Ectodermal cell (in vitro differentiated cells): ENCODE data around the gene CSGALNACT2.

Source experiments
- H3K27ac ChIP-seq: 2 replicates; pipeline ENCODE4 v1.7.0; 2013; ENCODE audit warnings: mild to moderate bottlenecking, low read depth, low read length; ENCODE audit not compliant: insufficient read depth, poor library complexity, severe bottlenecking
- H3K27me3 ChIP-seq: 2 replicates; pipeline ENCODE4 v1.7.0; 2013; ENCODE audit warnings: mild to moderate bottlenecking, low read length; ENCODE audit not compliant: insufficient read depth, control insufficient read depth, poor library complexity, severe bottlenecking
- H3K36me3 ChIP-seq: one replicate; pipeline ENCODE4 v1.7.0; 2013; ENCODE audit warnings: low read length; ENCODE audit not compliant: control insufficient read depth, insufficient read depth
- H3K4me1 ChIP-seq: one replicate; pipeline ENCODE4 v1.7.0; 2013; ENCODE audit warnings: low read length; ENCODE audit not compliant: control insufficient read depth, insufficient read depth
- H3K4me3 ChIP-seq: 2 replicates; pipeline ENCODE4 v1.7.0; 2013; ENCODE audit warnings: low read depth, low read length, control low read depth; ENCODE audit not compliant: insufficient read depth
- H3K9me3 ChIP-seq: 2 replicates; pipeline ENCODE4 v1.7.0; 2013; ENCODE audit warnings: mild to moderate bottlenecking, low read length, moderate library complexity; ENCODE audit not compliant: control insufficient read depth
- WGBS, 2 experiments: methylation state at CpG; one replicate each; pipeline ENCODE4 v1.1.7; 2013; ENCODE audit warnings: missing lambda C conversion rate in 2 of 2; 5-methylcytosine and 5-hydroxymethylcytosine counted together

The CSGALNACT2 gene

GRCh38 chr10:43221419-43222209 is 83.4 kb downstream of the CSGALNACT2 start:
- WGBS, 2 experiments: 78 to 79% methylated on average over 19 of the region's 19 CpGs
- peaks cover 6% of the 10 kb centered on the region for H3K4me1 ChIP-seq
- no peak overlapping the region for H3K4me3 ChIP-seq
- H3K36me3 ChIP-seq: no peaks in the 10 kb centered on the region
- no peaks in the 10 kb centered on the region for H3K9me3 ChIP-seq
- H3K27me3 ChIP-seq: no peaks in the 10 kb centered on the region
- H3K27ac ChIP-seq: no peak overlapping the region

- Histone ChIP-seq H3K9me3 (no peaks in the 10 kb centered on the region), H3K36me3 (no peaks in the 10 kb centered on the region), H3K4me1 (peaks cover 6% of the 10 kb centered on the region), H3K27ac (no peak overlapping the region), H3K27me3 (peaks cover 4% of the 10 kb centered on the region), H3K4me3 (no peak overlapping the region)
- WGBS, 2 experiments: 84 to 95% methylated on average over 4 of the region's 4 CpGs
These were observed 84.0 kb downstream of the CSGALNACT2 start for GRCh38 chr10:43222210-43222720.

GRCh38 chr10:43223056-43223455 is 84.8 kb downstream of the CSGALNACT2 start:
- H3K27ac ChIP-seq: no peak overlapping the region
- H3K36me3 ChIP-seq: no peaks in the 10 kb centered on the region
- H3K4me3 ChIP-seq: no peak overlapping the region
- H3K9me3 ChIP-seq: no peaks in the 10 kb centered on the region
- H3K4me1 ChIP-seq: peaks cover 6% of the 10 kb centered on the region
- H3K27me3 ChIP-seq: peaks cover 12% of the 10 kb centered on the region
- 67% methylated on average over 1 of the region's 1 CpG; no CpG with 5 or more reads in 1 of the 2 experiments for WGBS, 2 experiments

GRCh38 chr10:43224321-43224720 is 86.1 kb downstream of the CSGALNACT2 start:
- peaks cover 24% of the 10 kb centered on the region for H3K27me3 ChIP-seq
- no peak overlapping the region for H3K27ac ChIP-seq
- H3K4me3 ChIP-seq: no peak overlapping the region
- H3K4me1 ChIP-seq: peaks cover 14% of the 10 kb centered on the region
- WGBS, 2 experiments: 91 to 95% methylated on average over 1 of the region's 1 CpG
- H3K9me3 ChIP-seq: no peaks in the 10 kb centered on the region
- H3K36me3 ChIP-seq: no peaks in the 10 kb centered on the region

- Histone ChIP-seq H3K27ac (no peak overlapping the region), H3K9me3 (no peaks in the 10 kb centered on the region), H3K4me3 (no peak overlapping the region), H3K36me3 (no peaks in the 10 kb centered on the region), H3K27me3 (peaks cover 33% of the 10 kb centered on the region), H3K4me1 (peaks cover 14% of the 10 kb centered on the region)
- WGBS, 2 experiments: 87 to 92% methylated on average over 5 of the region's 5 CpGs
These were observed 87.0 kb downstream of the CSGALNACT2 start for GRCh38 chr10:43225004-43225786.

- peaks cover 14% of the 10 kb centered on the region for H3K4me1 ChIP-seq
- H3K27ac ChIP-seq: no peak overlapping the region
- H3K9me3 ChIP-seq: no peaks in the 10 kb centered on the region
- WGBS, 2 experiments: 67 to 75% methylated on average over 11 of the region's 11 CpGs
- H3K4me3 ChIP-seq: no peak overlapping the region
- H3K36me3 ChIP-seq: no peaks in the 10 kb centered on the region
- H3K27me3 ChIP-seq: peaks cover 39% of the 10 kb centered on the region
These were observed 87.5 kb downstream of the CSGALNACT2 start for GRCh38 chr10:43225787-43226153.

GRCh38 chr10:43226441-43226840 is 88.2 kb downstream of the CSGALNACT2 start:
- peaks cover 9% of the 10 kb centered on the region for H3K4me1 ChIP-seq
- WGBS, 2 experiments: 90 to 97% methylated on average over 6 of the region's 6 CpGs
- H3K36me3 ChIP-seq: no peaks in the 10 kb centered on the region
- no peaks in the 10 kb centered on the region for H3K9me3 ChIP-seq
- no peak overlapping the region for H3K4me3 ChIP-seq
- no peak overlapping the region for H3K27ac ChIP-seq
- peaks cover 46% of the 10 kb centered on the region for H3K27me3 ChIP-seq

- Histone ChIP-seq H3K4me3 (no peak overlapping the region), H3K4me1 (peaks cover 8% of the 10 kb centered on the region), H3K27me3 (peaks cover 50% of the 10 kb centered on the region), H3K36me3 (no peaks in the 10 kb centered on the region), H3K9me3 (no peaks in the 10 kb centered on the region), H3K27ac (no peak overlapping the region)
- WGBS, 2 experiments: 90 to 91% methylated on average over 8 of the region's 8 CpGs
These were observed 88.9 kb downstream of the CSGALNACT2 start for GRCh38 chr10:43226851-43227845.

GRCh38 chr10:43227911-43228782 is 89.9 kb downstream of the CSGALNACT2 start:
- Histone ChIP-seq H3K4me1 (peaks cover 8% of the 10 kb centered on the region), H3K4me3 (no peak overlapping the region), H3K9me3 (no peaks in the 10 kb centered on the region), H3K36me3 (no peaks in the 10 kb centered on the region), H3K27me3 (peaks cover 50% of the 10 kb centered on the region), H3K27ac (no peak overlapping the region)
- 73 to 78% methylated on average over 14 of the region's 14 CpGs for WGBS, 2 experiments
